ENCODE measurements around the gene SH3YL1. TPM values are rescaled to one million over a fixed set of nuclear protein-coding genes. Genes with fewer than 3 reads are reported as not detected.

Gene SH3YL1
- total RNA-seq, 4 donors from 2014 or later, result 70.7 to 344 (median 98.0) TPM

- DNase-seq, result no peak
- TF ChIP-seq POLR2AphosphoS5 (IDR thresholded peaks at IDR 0.05) (no peak), EP300 (IDR thresholded peaks at IDR 0.05; ENCODE audit: low read depth) (no peak), POLR2A (IDR thresholded peaks at IDR 0.05) (no peak)
- TF ChIP-seq, protein P1, sequence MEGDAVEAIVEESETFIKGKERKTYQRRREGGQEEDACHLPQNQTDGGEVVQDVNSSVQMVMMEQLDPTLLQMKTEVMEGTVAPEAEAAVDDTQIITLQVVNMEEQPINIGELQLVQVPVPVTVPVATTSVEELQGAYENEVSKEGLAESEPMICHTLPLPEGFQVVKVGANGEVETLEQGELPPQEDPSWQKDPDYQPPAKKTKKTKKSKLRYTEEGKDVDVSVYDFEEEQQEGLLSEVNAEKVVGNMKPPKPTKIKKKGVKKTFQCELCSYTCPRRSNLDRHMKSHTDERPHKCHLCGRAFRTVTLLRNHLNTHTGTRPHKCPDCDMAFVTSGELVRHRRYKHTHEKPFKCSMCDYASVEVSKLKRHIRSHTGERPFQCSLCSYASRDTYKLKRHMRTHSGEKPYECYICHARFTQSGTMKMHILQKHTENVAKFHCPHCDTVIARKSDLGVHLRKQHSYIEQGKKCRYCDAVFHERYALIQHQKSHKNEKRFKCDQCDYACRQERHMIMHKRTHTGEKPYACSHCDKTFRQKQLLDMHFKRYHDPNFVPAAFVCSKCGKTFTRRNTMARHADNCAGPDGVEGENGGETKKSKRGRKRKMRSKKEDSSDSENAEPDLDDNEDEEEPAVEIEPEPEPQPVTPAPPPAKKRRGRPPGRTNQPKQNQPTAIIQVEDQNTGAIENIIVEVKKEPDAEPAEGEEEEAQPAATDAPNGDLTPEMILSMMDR (IDR thresholded peaks at IDR 0.05), result no peak
- peaks cover 0 to 2% of the 10 kb centered on the region in 2 donors for H3K9me3 ChIP-seq
- H3K4me1 ChIP-seq, result no peaks in the 10 kb centered on the region
- H3K27ac ChIP-seq, result no peak overlapping the region
- H3K4me3 ChIP-seq, result no peak overlapping the region
- intact Hi-C loops (cut with DNase I; ENCODE audit: low total_unique reads), result no loop called here
- WGBS, 2 donors (ENCODE audit: low coverage in 1 of 2), result 64 to 75% methylated on average over 2 to 6 of the region's 6 CpGs
- no peaks in the 10 kb centered on the region for H3K27me3 ChIP-seq
- H3K36me3 ChIP-seq, result peaks cover 0 to 19% (median 8%) of the 10 kb centered on the region in 4 donors
- in situ Hi-C loops (cut with MboI; ENCODE audit: low pct_ligation_motif_present in 1 of 4, low pct_unique_long_range_greater_than_20kb in 1 of 4, low sequenced_read_pairs in 3 of 4), result no loop called here
Measured at GRCh38 chr2:237878-238277, 26.0 kb downstream of the SH3YL1 start.

DNA sequence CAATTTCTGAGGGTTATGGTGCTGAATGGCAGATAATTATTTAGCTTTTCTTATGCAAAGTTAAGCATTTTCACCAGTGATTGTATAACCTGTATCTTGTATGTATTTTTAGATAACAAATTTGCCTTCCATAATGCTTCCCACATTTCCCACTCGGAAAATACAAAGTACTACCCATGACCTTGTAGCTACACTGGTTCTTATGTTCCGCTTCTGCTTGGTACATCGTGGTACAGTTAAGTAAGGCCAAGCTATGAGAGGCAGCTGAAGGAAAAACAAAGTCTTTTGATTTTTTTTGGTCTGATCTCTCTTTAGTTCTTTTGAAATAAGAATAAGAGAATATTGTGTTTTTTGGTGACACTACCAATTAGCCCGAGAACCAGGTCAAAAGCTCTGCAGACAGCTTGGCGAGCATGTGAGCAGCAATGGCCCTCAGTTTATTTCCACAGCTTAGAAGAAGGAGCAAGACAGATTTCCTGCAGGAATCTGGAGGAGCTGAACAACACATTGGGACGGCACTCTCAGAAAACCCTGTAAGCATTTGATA is 26.8 kb downstream of the SH3YL1 start:
- in situ Hi-C loops (cut with MboI; ENCODE audit: low pct_ligation_motif_present in 1 of 4, low pct_unique_long_range_greater_than_20kb in 1 of 4, low sequenced_read_pairs in 3 of 4) (no loop called here), intact Hi-C loops (cut with DNase I; ENCODE audit: low total_unique reads) (no loop called here)
- Histone ChIP-seq H3K27me3 (no peaks in the 10 kb centered on the region), H3K9me3 (no peaks in the 10 kb centered on the region), H3K36me3 (peaks cover 0 to 18% (median 8%) of the 10 kb centered on the region in 4 donors), H3K4me3 (no peak overlapping the region), H3K4me1 (no peaks in the 10 kb centered on the region), H3K27ac (no peak overlapping the region)
- no peak for DNase-seq
- TF ChIP-seq POLR2AphosphoS5 (IDR thresholded peaks at IDR 0.05) (no peak), POLR2A (IDR thresholded peaks at IDR 0.05) (no peak), EP300 (IDR thresholded peaks at IDR 0.05; ENCODE audit: low read depth) (no peak)
- TF ChIP-seq, protein P1 (IDR thresholded peaks at IDR 0.05), result no peak
- 89 to 100% methylated on average over 4 to 6 of the region's 6 CpGs for WGBS, 2 donors (ENCODE audit: low coverage in 1 of 2)

DNA sequence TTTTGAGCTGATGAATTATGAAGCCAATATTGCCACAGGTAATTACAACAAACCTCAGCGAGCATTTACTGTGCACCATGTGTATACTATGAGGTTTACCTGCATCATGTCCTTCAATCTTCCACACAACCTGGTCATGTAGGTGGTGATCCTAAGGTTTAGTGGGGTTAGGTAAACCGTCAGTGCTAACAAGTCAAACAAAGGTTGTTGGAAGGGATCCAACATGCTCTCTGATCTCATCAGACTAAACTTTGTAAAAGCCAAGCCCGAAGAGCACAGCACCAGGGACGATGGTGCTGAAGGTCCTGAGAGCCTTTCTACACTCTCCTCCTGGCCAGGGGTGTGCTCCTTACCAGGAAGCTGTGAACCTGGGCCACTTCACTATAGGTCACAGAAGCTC is 29.4 kb downstream of the SH3YL1 start:
- in situ Hi-C loops (cut with MboI; ENCODE audit: low pct_ligation_motif_present in 1 of 4, low pct_unique_long_range_greater_than_20kb in 1 of 4, low sequenced_read_pairs in 3 of 4), result no loop called here
- Histone ChIP-seq H3K9me3 (no peaks in the 10 kb centered on the region), H3K27ac (no peak overlapping the region), H3K4me3 (no peak overlapping the region), H3K36me3 (peaks cover 0 to 14% (median 3%) of the 10 kb centered on the region in 4 donors), H3K27me3 (no peaks in the 10 kb centered on the region), H3K4me1 (no peaks in the 10 kb centered on the region)
- WGBS, 2 donors (ENCODE audit: low coverage in 1 of 2), result 50 to 60% methylated on average over 1 to 4 of the region's 4 CpGs
- TF ChIP-seq POLR2AphosphoS5 (IDR thresholded peaks at IDR 0.05), result no peak
- TF ChIP-seq POLR2A (IDR thresholded peaks at IDR 0.05), result no peak
- TF ChIP-seq, protein P1 (IDR thresholded peaks at IDR 0.05), result no peak
- TF ChIP-seq EP300 (IDR thresholded peaks at IDR 0.05; ENCODE audit: low read depth), result no peak
- intact Hi-C loops (cut with DNase I; ENCODE audit: low total_unique reads), result no loop called here
- no peak for DNase-seq

DNA sequence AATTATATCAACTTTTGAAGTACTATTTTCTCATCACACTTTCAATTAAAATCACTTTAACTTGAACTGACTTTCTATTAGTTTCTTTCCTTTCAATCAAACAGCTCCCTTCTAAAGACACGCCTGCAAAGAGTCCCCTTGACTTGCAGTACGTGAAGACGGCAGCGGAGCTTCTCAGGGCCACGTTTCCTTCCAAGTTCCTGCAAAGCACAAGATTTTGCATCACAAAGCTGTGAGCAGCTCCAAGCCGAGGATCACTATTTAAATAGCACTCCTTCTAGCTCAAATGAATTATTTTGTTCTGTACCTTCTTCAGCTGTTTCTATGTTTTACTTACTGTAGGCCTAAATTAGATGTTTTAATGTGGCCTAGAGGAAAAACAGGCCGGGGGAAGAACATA is 30.8 kb downstream of the SH3YL1 start:
- Histone ChIP-seq H3K4me1 (no peaks in the 10 kb centered on the region), H3K4me3 (no peak overlapping the region), H3K9me3 (no peaks in the 10 kb centered on the region), H3K36me3 (peaks cover 0 to 14% (median 3%) of the 10 kb centered on the region in 4 donors), H3K27ac (no peak overlapping the region), H3K27me3 (no peaks in the 10 kb centered on the region)
- no peak for DNase-seq
- 83 to 88% methylated on average over 7 of the region's 7 CpGs for WGBS, 2 donors (ENCODE audit: low coverage in 1 of 2)
- intact Hi-C loops (cut with DNase I; ENCODE audit: low total_unique reads) (no loop called here), in situ Hi-C loops (cut with MboI; ENCODE audit: low pct_ligation_motif_present in 1 of 4, low pct_unique_long_range_greater_than_20kb in 1 of 4, low sequenced_read_pairs in 3 of 4) (no loop called here)
- no peak for TF ChIP-seq POLR2AphosphoS5 (IDR thresholded peaks at IDR 0.05)
- TF ChIP-seq POLR2A (IDR thresholded peaks at IDR 0.05), result no peak
- TF ChIP-seq EP300 (IDR thresholded peaks at IDR 0.05; ENCODE audit: low read depth), result no peak
- TF ChIP-seq, protein P1 (IDR thresholded peaks at IDR 0.05), result no peak
